Subcutaneous abdominal adipose tissue (tissue), 5 donors: ENCODE results near the gene AGT.
"Not testable (repeated sequence)": the region's sequence is repeated elsewhere in the genome, so short reads cannot be mapped to it uniquely, and the experiment has no call there.

ENCODE experiments used
- H3K27ac ChIP-seq: one replicate; pipeline ENCODE4 v1.7.0; 2013; ENCODE audit warnings: low read depth, mild to moderate bottlenecking, inconsistent platforms, low read length, moderate library complexity
- H3K27me3 ChIP-seq, 5 donors: one replicate each; pipeline ENCODE4 v1.7.0; 2013; ENCODE audit warnings: low read length in 5 of 5, inconsistent platforms in 1 of 5; ENCODE audit not compliant: control insufficient read depth in 5 of 5, insufficient read depth in 4 of 5
- H3K36me3 ChIP-seq, 5 donors: one replicate each; pipeline ENCODE4 v1.7.0; 2013; ENCODE audit warnings: low read length in 5 of 5; ENCODE audit not compliant: control insufficient read depth in 5 of 5, insufficient read depth in 5 of 5
- H3K4me1 ChIP-seq, 5 donors: one replicate each; pipeline ENCODE4 v1.7.0; 2013; ENCODE audit warnings: low read length in 5 of 5, mild to moderate bottlenecking in 3 of 5, moderate library complexity in 1 of 5; ENCODE audit not compliant: control insufficient read depth in 5 of 5, insufficient read depth in 5 of 5
- H3K4me3 ChIP-seq, 5 donors: one replicate each; pipeline ENCODE4 v1.7.0; 2013; ENCODE audit warnings: low read length in 5 of 5, low read depth in 1 of 5
- H3K9ac ChIP-seq, 5 donors: one replicate each; pipeline ENCODE4 v1.7.0; 2013; ENCODE audit warnings: low read length in 5 of 5, mild to moderate bottlenecking in 4 of 5, moderate library complexity in 3 of 5
- H3K9me3 ChIP-seq, 5 donors: one replicate each; pipeline ENCODE4 v1.7.0; 2013; ENCODE audit warnings: low read length in 5 of 5; ENCODE audit not compliant: control insufficient read depth in 5 of 5
- donor health status: healthy.
- donor health status: healthy.
- donor health status: healthy.
- donor health status: healthy.
- donor health status: healthy.

AGT gene

DNA sequence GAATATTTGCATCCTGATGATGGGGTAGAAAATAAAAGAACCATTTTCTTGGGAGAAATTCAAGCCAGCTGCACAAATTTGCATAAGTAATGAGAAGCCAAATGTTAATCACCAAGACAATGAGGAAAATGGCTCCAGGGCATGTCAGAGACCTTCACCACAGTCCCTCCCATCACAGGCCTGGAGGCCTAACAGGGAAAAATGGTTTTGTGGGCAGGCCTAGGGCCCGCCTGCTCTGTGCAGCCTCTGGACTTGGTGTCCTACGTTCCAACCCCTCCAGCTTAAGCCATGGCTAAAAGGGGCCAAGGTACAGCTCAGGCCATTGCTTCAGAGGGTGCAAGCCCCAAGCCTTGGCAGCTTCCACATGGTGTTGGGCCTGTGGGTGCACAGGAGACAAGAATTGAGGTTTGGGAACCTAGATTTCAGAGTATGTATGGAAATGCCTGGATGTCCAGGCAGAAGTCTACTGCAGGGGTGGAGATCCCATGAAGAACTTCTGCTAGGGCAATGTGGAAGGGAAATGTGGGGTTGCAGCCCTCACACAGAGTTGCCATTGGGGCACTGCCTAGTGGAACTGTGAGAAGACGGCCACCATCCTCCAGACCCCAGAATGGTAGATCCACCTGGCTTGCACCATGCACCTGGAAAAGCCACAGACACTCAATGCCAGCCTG lies 8.1 kb upstream of the AGT start:
- not testable (repeated sequence) for H3K9me3 ChIP-seq, H3K4me1 ChIP-seq, H3K27ac ChIP-seq, H3K36me3 ChIP-seq, H3K9ac ChIP-seq, H3K27me3 ChIP-seq, H3K4me3 ChIP-seq

DNA sequence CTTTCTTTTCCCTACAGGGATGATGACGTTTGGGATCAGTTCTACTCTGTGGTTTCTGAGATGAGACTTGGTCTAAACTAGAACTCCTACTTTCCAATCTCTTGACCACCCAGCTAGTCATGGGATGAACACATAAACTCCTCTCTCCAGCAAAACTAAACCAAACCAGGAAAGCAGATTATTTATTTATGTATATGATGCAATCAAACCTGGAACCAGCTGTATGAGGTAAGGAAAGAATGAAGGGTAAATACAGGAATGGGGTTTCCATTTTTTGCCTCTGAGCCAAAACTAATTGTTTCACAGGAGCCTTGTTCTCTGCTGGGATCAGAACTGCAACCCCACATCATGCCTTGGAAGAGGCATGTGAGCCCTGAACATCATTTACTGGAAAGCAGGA lies 3.3 kb upstream of the AGT start:
- Histone ChIP-seq H3K9me3 (peaks cover 0 to 1% (median 0%) of the 10 kb centered on the region in 5 donors), H3K27ac (no peak overlapping the region), H3K36me3 (no peaks in the 10 kb centered on the region), H3K9ac (no peak overlapping the region), H3K4me1 (peaks cover 2 to 20% (median 15%) of the 10 kb centered on the region in 5 donors), H3K4me3 (no peak overlapping the region), H3K27me3 (no peaks in the 10 kb centered on the region)

DNA sequence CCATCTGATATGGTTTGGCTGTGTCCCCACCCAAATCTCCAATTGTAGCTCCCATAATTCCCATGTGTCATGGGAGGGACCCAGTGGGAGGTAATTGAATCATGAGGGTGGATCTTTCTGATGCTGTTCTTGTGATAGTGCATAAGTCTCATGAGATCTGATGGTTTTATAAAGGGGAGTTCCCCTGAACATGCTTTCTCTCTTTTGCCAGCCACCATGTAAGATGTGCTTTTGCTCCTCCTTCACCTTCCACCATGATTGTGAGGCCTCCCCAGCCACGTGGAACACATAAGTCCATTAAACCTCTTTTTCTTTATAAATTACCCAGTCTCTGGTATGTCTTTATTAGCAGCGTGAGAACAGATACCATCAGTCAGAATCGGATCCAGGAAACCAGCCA lies 2.5 kb upstream of the AGT start:
- not testable (repeated sequence) for H3K9me3 ChIP-seq, H3K36me3 ChIP-seq, H3K27me3 ChIP-seq, H3K4me3 ChIP-seq, H3K9ac ChIP-seq, H3K27ac ChIP-seq
- H3K4me1 ChIP-seq: peaks cover 2 to 20% (median 15%) of the 10 kb centered on the region in 5 donors

DNA sequence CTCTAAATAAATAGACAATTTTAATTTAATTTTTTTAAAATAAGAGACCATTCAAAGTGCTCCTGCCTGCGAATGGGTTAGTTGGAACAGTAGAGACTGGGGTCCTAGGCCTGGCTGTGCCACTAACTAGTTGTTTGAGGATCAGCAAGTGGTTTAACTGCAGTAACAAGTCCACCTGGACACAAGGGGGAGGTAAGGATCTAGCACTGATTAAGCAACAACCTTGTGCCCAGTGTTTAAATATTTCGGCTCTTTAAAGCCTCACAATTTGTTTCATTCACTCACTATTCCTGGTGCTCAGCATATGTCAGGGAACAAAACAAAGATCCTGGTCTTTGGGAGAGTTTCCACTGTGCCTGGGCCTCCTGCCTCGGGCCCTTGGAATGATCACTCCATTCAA lies 1.6 kb upstream of the AGT start:
- no peaks in the 10 kb centered on the region for H3K27me3 ChIP-seq
- H3K9ac ChIP-seq: no peak overlapping the region
- no peak overlapping the region for H3K27ac ChIP-seq

DNA sequence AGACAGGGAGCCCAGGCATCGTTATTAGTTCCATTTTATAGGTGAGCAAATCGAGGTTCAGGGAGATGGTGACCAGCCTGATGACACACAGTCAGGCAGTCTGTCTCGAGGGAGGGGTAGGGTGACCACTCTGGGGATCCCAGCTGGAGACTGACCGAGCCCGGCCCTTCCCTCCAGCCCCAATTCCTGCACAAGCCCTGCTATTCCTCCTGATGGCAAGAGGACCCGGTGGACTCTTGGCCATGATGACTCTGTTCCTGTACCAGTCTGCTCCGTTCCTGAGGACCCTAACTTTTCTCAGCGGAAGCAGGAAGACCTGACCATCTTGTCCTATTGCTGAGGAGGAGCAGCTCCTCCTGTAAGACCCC lies 391 bp downstream of the AGT start:
- Histone ChIP-seq H3K9ac (no peak overlapping the region), H3K27ac (no peak overlapping the region), H3K4me3 (peak overlapping the region; percentile 13 to 51 (median 29)), H3K27me3 (no peaks in the 10 kb centered on the region), H3K4me1 (peaks cover 2 to 26% (median 20%) of the 10 kb centered on the region in 5 donors), H3K9me3 (no peaks in the 10 kb centered on the region), H3K36me3 (no peaks in the 10 kb centered on the region)

More for the DNA sequence above, 1.6 kb upstream of the AGT start:
- Histone ChIP-seq H3K9me3 (no peaks in the 10 kb centered on the region), H3K4me3 (no peak overlapping the region), H3K4me1 (peaks cover 2 to 20% (median 15%) of the 10 kb centered on the region in 5 donors), H3K36me3 (no peaks in the 10 kb centered on the region)

DNA sequence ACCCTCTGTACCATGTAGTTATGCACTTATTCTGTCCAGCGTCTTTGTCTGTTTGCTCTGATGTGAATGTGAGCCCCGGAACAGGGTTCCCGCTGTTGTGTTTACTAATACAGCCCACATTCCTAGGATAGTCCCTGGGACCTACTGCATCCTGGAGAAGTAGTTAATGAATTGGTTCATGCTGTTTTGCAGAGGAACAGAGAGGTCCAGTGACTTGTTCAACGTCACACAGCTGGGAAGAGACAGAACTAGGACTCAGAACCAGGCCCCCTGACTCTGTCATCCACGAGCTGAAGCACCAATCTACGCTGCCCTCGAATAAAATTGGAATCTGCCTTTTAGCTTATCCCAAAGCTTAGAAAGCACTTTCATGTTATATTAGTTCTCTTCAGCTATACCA lies 784 bp downstream of the AGT start:
- peaks cover 2 to 30% (median 23%) of the 10 kb centered on the region in 5 donors for H3K4me1 ChIP-seq
- no peaks in the 10 kb centered on the region for H3K36me3 ChIP-seq
- no peak overlapping the region for H3K9ac ChIP-seq
- H3K27ac ChIP-seq: no peak overlapping the region
- H3K9me3 ChIP-seq: no peaks in the 10 kb centered on the region
- no peak overlapping the region for H3K4me3 ChIP-seq
- H3K27me3 ChIP-seq: no peaks in the 10 kb centered on the region

DNA sequence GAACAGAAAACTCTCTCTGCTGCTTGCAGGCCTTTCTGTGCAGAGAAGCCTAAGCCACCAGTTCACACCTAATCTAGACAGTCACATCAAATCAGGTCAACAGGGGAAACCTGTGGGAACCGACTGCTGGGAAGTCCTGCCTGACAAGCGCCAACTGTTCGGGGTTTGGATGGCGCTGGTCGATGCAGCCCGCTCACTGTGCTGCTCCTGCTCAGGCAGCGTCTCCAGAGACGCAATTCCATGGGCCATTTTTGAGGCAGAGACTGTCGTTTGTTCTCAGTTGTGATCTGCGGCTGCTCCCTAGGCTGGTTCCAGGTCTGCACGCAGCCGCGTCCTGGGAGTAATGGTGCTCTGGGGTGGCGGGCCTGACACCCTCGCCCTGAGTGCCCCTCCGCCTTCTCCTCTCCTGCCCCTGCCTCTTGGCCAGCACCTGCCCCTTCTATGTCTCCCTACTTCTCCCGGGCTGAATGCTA lies 1.4 kb downstream of the AGT start:
- H3K9me3 ChIP-seq: no peaks in the 10 kb centered on the region
- H3K4me3 ChIP-seq: no peak overlapping the region
- peaks cover 2 to 36% (median 26%) of the 10 kb centered on the region in 5 donors for H3K4me1 ChIP-seq
- no peak overlapping the region for H3K9ac ChIP-seq
- no peak overlapping the region for H3K27ac ChIP-seq
- no peaks in the 10 kb centered on the region for H3K27me3 ChIP-seq
- no peaks in the 10 kb centered on the region for H3K36me3 ChIP-seq

DNA sequence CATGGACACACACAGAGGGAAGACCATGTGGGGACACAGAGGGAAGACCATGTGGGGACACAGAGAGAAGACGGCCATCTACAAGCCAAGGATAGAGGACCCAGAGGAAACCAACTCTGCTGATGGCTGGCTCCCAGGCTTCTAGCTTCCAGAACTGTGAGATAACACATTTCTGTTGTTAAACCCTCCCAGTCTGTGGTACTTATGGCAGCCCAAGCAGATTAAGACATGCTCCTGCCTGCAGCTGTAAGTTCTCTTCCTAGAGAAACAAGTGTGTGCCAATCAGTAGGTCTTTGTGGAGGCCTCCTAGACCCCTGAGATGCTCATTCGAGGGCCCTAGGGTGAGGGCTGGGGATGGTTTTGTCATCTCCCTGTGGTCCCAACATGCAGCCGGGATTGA lies 2.7 kb downstream of the AGT start:
- Histone ChIP-seq H3K27me3 (peaks cover 0 to 4% (median 0%) of the 10 kb centered on the region in 5 donors), H3K27ac (no peak overlapping the region), H3K4me3 (no peak overlapping the region), H3K36me3 (no peaks in the 10 kb centered on the region), H3K4me1 (peaks cover 2 to 42% (median 30%) of the 10 kb centered on the region in 5 donors), H3K9ac (no peak overlapping the region), H3K9me3 (no peaks in the 10 kb centered on the region)

DNA sequence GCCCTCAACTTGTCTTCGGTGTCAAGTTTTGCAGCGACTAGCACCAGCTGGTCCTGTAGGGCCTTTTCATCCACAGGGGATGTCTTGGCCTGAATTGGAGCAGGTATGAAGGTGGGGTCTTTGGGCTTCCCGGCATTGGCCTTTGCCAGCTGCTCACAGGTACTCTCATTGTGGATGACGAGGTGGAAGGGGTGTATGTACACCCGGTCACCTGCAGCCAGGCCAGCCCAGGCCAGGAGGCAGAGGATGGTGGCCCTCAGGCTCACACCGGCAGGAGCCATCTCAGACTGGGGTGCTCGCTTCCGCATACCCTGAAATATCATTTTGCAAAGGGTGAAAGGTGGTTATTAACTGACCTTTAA lies 3.4 kb downstream of the AGT start:
- no peaks in the 10 kb centered on the region for H3K36me3 ChIP-seq
- no peak overlapping the region for H3K4me3 ChIP-seq
- no peaks in the 10 kb centered on the region for H3K9me3 ChIP-seq
- H3K4me1 ChIP-seq: peaks cover 2 to 42% (median 30%) of the 10 kb centered on the region in 5 donors
- H3K9ac ChIP-seq: no peak overlapping the region
- H3K27me3 ChIP-seq: peaks cover 0 to 4% (median 0%) of the 10 kb centered on the region in 5 donors
- H3K27ac ChIP-seq: no peak overlapping the region

DNA sequence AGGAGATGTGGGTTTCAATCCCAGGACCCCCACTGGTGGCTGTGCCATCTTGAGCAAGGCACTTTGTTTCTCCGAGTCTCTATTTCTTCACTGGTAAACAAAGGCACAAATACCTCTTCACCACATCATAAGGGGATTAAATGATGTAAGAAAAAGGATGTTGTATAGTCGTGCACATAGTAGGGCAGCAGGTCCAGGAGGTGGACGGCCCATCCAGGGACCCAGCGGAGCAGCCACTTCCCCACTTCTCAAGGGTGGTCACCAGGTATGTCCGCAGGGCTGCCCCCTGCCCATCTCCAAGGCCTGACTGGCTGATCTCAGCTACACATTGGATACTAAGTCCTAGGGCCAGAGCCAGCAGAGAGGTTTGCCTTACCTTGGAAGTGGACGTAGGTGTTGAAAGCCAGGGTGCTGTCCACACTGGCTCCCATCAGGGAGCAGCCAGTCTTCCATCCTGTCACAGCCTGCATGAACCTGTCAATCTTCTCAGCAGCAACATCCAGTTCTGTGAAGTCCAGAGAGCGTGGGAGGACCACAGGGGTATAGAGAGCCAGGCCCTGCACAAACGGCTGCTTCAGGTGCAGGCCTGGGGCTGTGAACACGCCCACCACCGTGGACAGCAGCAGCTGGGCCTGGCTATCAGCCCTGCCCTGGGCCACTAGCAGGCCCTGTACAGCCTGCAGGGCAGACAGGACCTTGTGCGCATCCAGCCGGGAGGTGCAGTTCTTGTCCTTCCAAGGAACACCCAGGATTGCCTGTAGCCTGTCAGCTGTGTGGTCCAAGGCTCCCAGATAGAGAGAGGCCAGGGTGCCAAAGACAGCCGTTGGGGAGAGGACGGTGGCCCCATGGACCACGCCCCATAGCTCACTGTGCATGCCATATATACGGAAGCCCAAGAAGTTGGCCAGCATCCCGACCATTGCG lies 4.0 kb downstream of the AGT start:
- H3K4me1 ChIP-seq: peaks cover 2 to 41% (median 30%) of the 10 kb centered on the region in 5 donors
- no peak overlapping the region for H3K4me3 ChIP-seq
- H3K27me3 ChIP-seq: peaks cover 0 to 4% (median 0%) of the 10 kb centered on the region in 5 donors
- no peaks in the 10 kb centered on the region for H3K36me3 ChIP-seq
- H3K9me3 ChIP-seq: no peaks in the 10 kb centered on the region
- H3K9ac ChIP-seq: no peak overlapping the region
- H3K27ac ChIP-seq: no peak overlapping the region
